ENCODE results near the gene UNC5A.

UNC5A gene

DNA sequence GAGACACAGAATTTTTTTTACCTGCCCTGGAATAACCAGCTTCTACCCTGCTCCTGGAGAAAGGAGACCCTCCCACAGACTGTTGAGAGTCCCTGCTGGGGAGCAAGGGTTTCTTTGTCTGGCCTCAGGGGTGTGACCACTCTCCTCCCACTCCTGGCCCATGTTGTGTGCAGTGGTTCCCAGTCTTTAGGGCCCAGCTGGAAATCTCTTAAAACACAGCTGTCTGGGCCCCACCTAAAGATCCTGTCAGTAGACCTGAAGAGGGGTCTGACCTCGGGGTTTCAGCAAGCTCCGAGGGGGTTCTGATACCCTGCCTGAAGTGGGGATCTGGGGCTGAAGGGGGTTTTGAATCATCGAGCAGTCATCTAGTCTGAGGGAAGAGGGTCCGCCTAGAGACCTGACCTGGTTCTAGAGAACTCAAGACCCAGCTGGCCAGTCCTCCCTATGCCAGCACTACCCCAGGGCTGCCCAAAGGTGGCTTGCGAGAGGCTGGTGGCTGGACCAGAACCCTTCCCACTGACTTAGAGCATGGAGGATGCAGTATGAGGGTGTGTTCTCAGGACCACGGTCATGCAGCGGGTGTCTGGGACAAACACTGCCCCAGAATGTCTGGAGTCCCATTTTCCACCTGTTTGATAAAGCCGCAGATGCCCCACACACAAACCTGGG, 8.1 kb upstream of the UNC5A start:
- no peak for DNase-seq

DNA sequence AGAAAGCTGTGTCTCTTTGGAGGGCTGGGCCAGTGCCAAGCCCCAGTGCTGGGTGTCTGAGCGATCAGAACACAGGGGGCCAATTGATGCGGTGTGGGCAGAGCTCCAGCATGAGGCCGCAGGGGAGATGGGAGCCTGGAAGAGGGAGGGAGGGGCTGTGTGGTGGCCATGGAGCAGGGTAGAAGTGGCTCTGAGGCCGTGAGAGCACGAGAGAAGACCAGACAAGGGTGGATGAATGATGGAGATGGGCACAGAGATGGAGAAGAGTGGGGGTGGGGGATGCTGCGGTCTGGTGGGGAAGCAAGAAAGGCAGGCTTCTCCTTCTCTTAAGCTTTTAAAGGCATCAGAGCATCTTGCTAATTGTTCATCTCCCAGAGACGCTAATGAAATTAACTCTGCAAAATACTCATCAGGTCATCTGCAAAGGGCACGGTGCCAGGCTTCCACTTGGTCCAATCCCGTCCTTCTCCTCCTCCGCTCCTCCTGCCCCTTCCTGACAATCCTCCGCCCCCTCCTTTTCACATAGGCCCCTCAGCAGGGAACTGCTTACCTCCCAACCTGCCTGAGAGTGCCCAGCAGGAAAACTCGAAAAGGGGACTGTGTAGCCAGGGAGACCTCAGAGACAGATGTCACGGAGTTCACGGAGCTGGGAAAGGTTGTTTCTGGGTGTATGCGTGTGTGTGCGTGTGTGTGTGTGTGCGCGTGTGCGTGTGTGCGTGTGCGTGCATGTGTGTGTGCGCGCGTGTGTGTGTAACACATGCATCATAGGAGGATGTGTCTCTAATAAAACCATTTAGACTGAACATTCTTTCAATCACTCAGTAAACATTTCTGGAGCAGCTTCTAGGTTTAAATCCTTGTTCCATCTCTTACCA, 7.1 kb upstream of the UNC5A start:
- DNase-seq, result peak in 2 of 3 experiments; percentile 77 to 88

DNA sequence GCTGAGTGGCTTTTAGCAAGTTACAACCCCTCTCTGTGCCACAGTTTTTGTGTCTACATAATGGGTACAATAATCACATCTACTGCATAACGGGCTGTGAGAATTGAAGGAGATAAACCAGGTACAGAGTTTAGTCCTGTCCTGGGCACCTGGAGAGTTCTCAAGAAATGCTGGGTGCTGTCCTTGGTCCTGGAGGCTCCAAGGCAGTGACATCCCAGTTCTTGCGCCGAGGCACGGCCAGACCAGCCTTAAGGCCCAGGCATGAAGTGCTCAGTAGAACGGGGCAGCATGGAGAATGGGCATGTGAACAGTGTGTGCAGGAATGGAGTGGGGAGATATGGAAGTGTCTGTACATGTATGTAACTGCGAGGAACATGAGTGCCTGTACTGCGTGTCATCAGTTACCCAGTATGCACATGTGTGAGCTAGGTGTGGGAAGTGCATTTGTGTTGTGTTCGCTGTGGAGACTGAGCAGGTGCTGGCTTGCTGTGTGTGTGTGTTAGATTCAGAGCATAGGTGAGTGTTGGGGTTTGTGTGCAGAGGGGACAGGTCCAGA, 6.3 kb upstream of the UNC5A start:
- no peak for DNase-seq

DNA sequence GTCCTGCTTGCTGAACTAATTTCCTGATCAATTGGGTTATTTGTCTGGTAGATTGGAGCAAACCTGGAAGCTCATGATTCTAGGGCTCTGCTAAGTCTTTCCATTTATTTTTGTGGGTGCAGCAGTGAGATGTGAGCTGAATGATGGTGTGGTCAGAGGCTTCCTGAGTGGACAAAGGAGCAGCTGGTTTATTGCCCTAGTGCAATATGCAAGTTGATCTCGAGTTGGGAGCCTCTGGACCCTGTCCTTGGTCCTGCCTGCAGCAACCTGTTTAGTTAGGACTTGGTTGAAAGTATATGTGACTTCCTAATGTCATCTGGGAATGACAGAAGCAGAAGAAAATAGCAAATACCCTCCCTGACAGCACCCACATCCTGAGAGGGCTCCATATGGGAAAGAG, 4.2 kb upstream of the UNC5A start:
- DNase-seq, result no peak

DNA sequence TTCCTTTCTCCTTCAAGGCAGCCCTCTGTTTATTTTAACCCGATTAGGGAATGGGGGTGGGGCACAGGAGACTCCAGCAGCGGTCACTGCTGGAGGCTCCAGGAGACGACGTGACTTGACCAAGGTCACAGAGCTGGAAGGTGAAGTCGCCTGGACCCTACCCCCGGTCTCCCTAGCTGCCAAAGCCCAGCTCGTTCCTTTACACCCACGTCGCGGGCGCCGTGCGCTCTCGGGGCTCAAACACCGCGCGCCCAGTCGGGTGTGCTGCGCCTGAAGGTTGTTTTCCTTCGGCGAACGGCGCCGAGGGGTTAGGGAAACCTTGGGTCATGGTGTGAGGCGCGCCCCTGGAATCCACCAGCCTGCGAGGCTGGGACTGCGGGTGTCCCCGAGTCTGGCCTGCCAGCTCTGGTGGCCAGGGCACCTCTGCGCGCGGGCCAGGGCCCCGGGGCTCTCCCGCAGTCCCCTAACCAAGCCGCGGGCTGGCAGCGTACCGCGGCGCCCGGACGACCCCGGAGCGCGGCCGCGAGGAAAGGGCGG, 747 bp upstream of the UNC5A start:
- peak; percentile 25 to 71 (median 61) for DNase-seq

DNA sequence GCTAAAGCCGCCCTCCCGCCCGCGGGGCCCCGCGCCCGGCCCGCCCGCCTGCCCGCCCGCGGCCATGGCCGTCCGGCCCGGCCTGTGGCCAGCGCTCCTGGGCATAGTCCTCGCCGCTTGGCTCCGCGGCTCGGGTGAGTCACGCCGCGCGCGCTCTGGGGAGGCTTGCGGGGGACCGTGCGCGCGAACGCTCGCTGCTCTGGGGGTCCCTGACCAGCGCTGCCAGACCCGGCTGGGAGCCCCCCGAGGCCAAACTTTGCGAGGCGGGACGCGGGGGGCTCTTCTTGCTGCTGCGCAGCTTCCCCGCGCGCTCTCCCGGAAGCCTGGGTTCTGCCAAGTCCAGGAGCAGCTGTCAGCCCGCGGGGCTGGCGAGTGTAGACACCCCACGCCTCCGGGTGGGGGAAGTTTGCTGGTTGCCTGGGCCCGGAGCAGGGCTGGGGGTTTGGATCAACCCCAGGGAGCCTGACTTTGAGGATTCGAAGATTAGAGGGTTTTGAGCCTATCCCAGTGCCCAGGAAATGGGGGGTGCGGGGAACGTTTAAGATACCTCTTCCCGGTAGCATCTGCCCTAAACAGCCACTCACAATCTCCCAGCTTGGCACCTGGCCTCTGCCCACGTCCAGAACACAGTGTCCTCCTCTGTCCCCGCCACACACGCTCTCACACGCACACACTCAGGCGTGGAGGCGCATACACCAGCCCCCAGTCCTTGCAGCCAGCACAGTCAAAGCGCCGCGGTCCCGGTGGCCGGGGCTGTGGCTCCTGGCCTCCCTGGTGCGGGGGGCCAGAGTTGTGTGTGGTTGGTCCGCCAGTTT, 535 bp downstream of the UNC5A start:
- DNase-seq, result peak in 2 of 3 experiments; percentile 41 to 48

DNA sequence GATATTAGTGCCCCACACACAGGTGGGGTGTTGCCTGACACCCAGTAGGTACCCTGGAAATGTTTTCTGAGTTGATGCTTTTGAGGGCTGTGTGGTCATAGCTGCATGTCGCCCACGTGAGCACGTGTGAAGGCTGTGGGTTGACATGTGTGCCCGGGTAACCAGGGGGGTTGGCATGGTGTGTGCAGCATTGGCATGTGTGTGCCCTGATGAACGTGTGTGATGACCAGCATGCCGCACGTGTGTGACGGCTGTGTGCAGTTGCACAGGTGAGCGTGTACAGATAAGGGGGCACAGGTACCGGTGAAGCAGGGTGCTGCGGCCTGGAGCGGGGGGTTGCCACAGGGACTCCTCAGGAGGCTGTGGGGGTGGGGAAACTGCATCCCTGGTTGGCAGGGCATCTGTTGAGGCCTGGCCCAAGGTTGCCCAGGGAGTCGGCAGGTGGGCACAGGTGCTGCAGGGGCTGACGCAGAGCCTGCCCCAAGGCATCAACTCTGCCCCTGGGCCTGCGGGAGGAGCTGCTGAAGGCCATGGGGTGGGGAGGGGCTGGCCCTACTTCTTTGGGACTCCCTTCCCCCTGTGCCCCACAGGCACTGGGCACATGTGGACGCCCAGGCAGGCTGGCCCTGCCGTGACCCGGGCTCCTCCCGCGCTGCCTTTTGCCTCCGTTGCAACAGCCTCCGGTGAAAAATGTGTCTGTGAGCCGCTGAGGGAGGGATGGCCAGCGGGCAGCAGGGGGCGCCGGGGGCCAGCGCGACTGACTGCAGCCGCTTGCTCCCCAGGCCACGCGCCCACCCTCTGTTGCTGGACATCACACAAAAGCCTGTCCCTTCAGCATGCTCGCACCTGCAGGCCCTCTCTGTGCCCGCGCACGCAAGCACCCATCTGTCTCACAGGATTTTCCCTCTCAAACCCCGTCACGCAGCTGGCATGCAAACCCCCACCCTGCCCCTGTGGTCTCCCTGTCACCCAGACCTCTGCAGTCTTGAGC, 2.2 kb downstream of the UNC5A start:
- DNase-seq, result peak in 2 of 3 experiments; percentile 35 to 56

DNA sequence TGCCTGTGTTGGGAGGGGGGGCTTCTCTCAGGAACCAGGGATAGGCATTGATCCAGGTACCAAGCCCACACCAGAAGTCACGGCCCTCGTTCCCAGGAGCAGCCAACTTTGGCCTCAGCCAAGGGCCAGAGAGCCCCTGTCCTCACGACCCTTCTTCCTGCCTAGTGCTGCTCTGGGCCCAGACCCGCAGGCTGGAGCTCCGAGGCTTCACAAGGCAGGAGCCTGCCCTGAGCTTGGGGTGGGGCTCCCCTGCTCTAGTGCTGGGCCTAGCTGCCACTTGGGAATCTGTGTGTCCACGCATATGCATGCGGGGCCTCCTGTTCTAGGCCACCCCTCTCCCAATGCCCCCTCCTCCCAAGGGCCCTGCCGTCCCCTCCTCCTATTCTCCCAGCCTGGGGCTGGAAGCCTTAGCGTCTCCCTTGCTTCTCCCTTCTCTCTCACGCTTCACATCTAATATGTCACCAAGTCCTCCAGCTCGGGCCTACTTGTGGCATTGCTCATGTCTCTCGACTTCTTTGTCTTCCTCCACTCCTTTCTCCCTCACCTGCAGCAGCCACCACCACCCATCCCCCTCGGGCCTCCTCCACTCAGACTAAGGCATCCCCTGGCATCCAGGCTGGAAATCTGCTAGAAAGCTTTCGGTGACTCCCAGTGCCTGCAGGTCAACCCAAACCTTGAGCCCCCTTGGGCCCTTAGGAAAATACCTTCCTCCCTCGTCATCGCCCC, 3.4 kb downstream of the UNC5A start:
- no peak for DNase-seq

DNA sequence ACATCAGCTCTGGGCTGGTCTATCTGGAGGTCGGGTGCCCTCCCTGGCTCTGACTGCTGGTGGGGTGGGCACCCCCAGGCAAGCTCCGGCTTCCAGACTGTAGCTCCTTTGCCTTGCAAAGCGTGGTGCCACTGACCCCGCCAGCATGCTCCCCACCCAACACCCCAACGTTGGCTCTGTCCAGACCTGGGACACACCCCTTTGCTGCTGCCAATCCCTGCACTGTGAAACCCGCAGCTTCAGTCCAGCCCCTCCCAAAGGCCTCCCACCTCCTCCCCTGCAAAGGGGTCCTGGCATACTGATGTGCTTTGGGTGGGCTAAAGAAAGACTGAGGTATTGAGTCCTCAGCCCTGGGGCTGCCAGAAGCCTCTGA, 3.9 kb downstream of the UNC5A start:
- no peak for DNase-seq

DNA sequence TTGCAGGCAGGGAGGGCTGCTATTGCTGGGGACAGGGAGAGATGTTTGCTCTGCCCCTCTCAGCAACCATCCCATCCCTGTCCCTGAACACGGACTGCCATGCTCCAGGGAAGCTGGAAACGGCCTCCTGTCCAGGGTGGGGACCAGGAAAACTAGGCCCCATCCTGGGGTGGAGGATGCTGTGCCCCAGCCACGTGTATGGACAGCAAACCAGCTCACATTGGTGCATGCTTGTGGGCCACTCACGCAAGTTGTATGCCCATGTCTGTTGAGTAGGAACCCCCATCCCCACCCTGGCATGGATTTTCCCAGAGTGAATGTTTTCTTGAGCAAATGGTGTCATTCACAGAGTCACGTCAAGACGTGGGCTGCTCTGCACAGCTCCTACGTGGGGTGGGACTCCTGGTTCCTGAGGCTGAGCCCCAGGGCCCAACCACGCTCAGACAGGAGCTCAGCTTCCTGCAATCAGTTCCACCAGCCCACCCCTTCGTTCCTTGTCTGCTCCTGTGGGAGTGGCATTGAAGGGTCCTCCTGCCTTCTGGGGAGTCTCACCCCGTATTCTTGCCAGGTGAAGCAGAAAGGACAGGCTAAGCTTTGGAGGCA, 4.6 kb downstream of the UNC5A start:
- DNase-seq, result no peak

DNA sequence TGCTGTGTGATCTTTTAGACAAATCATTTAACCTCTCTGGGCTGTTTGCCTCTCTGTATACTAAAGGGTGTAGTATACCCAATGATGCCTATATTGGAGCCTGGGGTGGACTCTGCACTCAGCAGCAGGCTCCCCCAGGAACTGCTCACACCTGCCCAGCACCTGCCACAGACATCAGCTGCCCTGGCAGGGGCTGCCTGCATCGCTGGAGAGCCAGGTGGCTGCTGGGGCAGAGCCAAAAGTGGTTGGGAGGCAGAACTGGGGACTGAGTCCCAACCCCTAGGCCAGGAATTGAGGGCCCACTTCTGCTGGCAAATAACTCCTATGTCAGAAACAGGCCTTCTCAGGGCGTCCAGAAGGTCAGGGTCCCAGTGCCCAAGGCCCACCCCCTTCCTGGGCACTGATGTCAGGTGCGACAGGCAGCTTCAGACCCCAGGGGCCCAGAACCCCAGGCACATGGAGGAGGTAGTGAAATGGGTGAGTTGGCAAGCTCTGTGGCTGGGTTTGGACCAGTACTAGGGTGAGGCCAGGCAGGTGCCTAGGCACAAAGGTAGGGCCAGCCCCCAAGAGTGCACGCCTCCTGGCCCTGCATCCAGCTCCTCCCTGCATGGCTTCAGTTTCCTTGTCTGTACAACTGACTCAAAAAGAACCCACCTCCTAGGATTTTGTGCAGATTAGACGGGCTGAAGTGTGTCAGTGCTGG, 5.8 kb downstream of the UNC5A start:
- peak; percentile 51 to 72 (median 68) for DNase-seq

DNA sequence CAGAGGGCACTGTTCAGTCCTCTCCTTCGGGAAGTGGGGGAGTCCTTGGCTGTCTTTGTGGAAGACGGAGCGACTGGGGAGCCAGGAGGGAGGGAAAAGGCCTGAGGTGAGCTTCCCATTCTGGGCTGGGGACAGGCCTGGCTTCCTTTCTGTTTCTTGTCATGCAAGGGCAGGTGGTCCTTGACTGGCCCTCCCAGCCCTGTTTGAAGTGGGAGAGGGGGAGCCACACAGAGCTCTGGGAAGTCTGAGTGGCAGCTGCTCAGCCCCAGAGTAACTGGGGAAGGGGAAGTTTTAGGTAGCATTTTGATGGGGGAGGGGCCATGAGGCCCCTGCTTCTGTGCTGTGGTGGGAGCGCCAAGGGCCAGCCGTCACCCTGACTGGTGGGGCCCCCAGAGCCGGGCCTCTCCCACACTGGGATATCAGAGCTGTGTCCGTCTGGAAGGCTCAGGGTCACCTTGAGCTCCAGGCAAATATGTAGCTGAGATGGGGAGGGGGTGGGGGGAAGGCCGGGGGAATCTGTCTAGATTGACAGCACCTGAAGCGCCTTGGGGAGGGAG, 6.5 kb downstream of the UNC5A start:
- peak; percentile 30 to 41 (median 38) for DNase-seq

DNA sequence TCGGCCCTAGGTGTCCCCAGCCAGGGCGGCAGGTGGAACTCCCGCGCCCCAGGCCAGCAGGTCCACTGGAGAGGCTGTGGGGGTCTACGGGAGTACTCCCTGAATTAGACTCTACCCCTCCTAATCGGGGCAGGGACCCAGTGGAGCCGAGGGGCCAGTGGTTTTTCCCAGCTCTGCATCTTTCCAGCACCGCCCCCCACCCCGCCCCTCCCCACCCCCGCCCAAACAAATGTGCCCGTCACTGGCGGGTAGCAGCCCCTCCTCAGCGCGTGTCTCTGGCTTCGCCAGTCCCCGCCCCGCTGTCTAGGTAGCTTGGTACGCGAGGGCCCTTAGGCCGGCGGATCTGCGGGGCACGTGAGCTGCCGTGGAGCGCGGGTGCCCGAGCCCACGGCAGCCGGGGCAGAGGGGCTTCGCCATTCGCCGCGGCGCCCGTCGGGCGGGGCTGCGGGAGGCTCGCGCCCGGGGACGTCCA, 7.0 kb downstream of the UNC5A start:
- peak; percentile 67 to 78 (median 77) for DNase-seq

DNA sequence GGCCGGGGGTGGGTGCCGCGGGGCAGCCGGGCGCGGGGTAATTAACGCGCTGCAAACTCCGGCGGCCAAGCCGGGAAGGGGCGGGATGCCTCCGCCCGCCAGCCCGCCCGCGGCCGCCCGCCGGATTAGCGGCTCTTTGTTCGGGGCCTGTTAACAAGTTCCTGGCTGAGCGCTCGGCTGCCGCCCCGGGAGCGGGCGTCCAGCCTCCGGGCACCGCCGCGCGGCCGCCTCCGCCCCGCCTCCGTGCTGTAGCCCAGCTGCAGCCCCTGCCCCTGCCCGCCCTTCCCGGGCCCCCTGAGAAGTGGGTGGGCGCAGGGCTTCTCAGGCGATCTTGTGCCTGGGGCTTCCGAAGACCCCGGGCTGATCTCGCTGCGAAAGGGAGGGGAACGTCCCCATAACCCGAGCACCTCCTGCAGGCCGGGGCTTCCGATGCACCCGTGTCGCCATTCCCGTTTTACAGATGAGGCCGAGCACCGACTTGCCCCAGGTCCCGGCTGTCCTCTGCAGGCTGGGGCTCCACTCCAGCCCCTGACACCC, 7.5 kb downstream of the UNC5A start:
- peak; percentile 35 to 77 (median 73) for DNase-seq

DNA sequence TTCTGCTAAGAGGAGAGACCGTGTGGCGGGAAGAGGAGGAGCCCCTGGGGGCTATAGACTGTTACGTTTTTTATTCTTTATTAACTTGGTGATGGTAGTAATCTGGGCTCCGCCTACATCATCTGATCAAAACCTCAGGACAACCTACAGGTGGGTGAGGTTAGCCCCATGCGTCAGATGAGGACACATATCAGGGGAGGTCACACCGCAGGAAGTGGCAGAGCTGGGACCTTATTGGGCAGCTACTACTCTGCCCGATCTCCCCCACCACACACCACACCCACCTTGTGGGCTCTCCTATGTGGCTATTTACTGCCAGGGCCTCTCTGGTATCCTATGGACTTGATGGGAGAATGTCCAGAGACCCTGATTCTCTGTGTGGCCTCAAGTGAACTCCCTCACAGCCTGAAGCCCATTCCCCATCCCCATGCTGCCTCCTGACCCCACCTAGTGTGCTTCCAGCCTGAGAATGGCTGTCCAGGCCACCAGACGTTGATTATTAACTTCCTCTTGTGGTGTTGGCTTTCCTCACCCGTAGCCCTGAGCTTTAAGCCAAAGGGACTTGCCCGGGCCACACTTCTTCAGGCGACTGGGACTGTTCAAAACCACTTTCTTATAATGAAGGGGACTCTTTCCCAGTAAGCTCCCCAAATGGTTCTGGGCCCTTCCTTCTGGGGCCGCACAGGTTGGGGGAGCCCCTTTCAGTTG, 8.2 kb downstream of the UNC5A start:
- no peak for DNase-seq

DNA sequence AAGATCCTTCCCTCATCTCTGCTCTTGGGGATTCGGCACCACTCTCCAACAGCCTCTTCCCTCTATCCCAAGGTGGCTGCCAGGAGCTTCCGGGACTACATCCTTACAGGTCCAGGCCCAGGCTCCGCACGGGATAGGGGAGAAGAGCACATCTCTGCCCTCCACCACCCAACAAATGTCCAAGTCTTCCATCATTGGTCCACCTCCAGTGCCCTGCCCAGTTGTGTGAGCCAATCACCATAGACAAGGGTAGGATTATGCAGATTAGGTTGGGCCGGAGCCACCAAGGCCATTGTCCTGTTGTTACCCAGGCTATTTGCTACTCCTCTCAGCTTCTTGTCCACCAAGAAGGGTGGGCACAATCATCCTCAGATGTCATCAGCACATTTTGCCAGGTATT, 9.1 kb downstream of the UNC5A start:
- no peak for DNase-seq

DNA sequence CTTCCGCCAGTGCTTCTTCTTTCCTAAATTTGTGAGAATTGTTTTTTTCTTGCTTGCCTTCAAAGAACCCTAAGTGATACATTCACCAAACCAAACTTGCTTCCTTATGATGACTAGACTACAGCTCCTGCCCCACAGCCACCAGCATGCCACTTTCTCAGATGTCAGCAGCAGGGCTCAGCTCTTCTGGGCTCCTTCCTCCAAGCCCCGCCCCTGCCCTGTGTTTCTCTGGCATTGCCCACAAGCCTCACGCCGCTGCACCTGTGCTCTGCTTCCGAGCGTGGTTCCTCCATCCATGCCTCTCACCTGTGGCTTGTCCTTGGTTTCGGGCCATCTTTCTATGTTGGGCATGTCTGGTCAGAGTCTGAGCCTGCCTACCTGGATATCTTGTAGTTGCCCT, 10.6 kb downstream of the UNC5A start:
- peak in 1 of 3 experiments; percentile 47 for DNase-seq

DNA sequence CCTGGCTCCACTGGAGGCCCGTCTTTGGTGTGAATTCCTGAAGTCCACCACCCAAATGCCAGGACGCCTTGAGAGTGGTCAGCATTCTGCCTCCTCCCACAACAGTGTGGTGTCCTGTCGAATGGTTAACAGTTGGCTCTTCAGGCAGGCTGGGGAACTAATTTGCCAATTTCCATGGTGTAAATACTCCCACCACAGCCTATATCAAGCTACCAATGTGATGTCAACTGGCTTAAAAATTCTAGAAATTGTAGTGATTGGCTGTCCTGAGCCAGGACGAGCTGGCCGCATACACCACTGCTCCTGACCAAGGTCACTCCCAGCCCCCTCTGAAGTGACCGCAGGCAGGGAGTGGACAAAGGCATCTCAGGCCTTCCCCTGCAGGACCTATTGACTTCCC, 11.1 kb downstream of the UNC5A start:
- no peak for DNase-seq

Measured in NCI-H1417 (cell line).